Activated CD4-positive, alpha-beta T cell treated with anti-CD3 and anti-CD28 coated beads, Interleukin-2, amount 10 ng/mL, durations not matched to agents 7 days and 5 days (primary cell): ENCODE measurements around the gene MVP. TPM values are rescaled to one million over a fixed set of nuclear protein-coding genes. Genes with fewer than 3 reads are reported as not detected.

Experiments
- CTCF ChIA-PET: fragments of 350-600 bp; sonication (Branson Sonifier 250); formaldehyde crosslinking; loops from one replicate; lab custom pipeline; 2021; ENCODE audit warnings: antibody characterized with exemption; lab: Charles Lee
- POLR2A ChIA-PET: fragments of 350-600 bp; sonication (Branson Sonifier 250); formaldehyde crosslinking; loops from one replicate; lab custom pipeline; 2021; ENCODE audit warnings: antibody characterized with exemption; lab: Charles Lee
- DNase-seq: peaks from one replicate; pipeline ENCODE4 v3.0.0-alpha.2; 2020
- H3K27ac Mint-ChIP-seq: one replicate; pipeline ENCODE4 v1.8.0; 2021; ENCODE audit warnings: mild to moderate bottlenecking, moderate library complexity, mixed read lengths
- H3K27me3 Mint-ChIP-seq: one replicate; pipeline ENCODE4 v1.8.0; 2021; ENCODE audit warnings: mixed read lengths
- H3K36me3 Mint-ChIP-seq: one replicate; pipeline ENCODE4 v1.8.0; 2021; ENCODE audit warnings: low read depth, mixed read lengths
- H3K4me1 Mint-ChIP-seq: one replicate; pipeline ENCODE4 v1.8.0; 2021; ENCODE audit warnings: mixed read lengths
- H3K4me3 Mint-ChIP-seq: one replicate; pipeline ENCODE4 v1.8.0; 2021; ENCODE audit warnings: mild to moderate bottlenecking, moderate library complexity, mixed read lengths
- H3K9me3 Mint-ChIP-seq: one replicate; pipeline ENCODE4 v1.8.0; 2021; ENCODE audit warnings: mixed read lengths
- total RNA-seq, 2 experiments: library from RNA; stranded (reverse); gene quantifications; one replicate each; pipeline ENCODE4 v1.2.3, GENCODE V29; 2021

Gene MVP
- total RNA-seq, 2 experiments from 2014 or later, result 177 to 187 TPM

DNA sequence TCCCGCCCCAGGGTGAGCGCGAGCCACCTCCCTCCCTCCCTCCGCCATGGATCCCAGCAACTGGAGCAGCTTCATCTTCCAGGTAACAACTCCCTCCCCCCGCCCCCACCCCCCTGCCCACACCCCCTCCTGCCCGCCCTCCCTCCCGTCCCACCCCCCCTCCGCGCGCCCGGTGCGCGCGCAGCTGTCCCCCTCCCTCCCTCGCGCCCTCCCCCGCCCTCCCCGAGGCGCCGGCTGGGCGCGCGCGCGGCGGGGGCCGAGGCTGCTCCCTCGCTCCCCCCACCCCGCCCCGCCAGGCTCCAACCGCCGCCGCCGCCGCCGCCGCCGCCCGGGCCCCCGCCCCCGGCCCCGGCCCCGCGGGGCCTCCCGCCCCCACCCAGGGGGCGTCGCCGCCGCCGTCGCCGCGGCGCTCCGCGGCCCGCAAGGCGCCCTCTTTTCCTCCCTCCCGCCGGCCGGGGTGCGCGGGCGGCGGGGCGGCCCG, 14.1 kb upstream of the MVP start, which contains the start of gene MAZ:
Gene MAZ (plus strand): TSS at position 431 of the 481 bp plus-strand sequence. CDS start 173 bp downstream, outside the sequence.
- ChIA-PET POLR2A (interaction anchor here (2.5 kb wide), 1 partner anchor 10 kb away, joined by 9 read pairs; the partner anchor contains the start of gene PAGR1), CTCF (interaction anchor here (2.2 to 4.3 kb wide), 4 partner anchors 10 to 199 kb away, joined by 6 to 39 read pairs (median 20); partner anchors contain the start of genes MVP and PAGR1)
- peak within 1 kb of the TSS; percentile 99 for H3K27ac Mint-ChIP-seq
- peak within 1 kb of the TSS; percentile 97 for H3K4me3 Mint-ChIP-seq
- H3K36me3 Mint-ChIP-seq, result peaks cover 66% of the 10 kb centered on the region
- peaks cover 53% of the 10 kb centered on the region for H3K4me1 Mint-ChIP-seq
- H3K9me3 Mint-ChIP-seq, result no peaks in the 10 kb centered on the region
- no peak for DNase-seq
- H3K27me3 Mint-ChIP-seq, result no peaks in the 10 kb centered on the region

DNA sequence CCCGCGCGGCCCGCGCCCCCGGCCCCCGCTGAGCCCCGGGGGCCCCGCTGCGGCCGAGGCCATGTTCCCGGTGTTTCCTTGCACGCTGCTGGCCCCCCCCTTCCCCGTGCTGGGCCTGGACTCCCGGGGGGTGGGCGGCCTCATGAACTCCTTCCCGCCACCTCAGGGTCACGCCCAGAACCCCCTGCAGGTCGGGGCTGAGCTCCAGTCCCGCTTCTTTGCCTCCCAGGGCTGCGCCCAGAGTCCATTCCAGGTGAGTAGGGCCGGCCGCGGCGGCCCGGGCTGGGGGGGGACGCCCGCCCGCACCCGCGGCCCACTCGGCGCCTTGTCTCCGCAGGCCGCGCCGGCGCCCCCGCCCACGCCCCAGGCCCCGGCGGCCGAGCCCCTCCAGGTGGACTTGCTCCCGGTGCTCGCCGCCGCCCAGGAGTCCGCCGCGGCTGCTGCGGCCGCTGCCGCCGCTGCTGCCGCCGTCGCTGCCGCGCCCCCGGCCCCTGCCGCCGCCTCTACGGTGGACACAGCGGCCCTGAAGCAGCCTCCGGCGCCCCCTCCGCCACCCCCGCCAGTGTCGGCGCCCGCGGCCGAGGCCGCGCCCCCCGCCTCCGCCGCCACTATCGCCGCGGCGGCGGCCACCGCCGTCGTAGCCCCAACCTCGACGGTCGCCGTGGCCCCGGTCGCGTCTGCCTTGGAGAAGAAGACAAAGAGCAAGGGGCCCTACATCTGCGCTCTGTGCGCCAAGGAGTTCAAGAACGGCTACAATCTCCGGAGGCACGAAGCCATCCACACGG, 13.4 kb upstream of the MVP start:
- DNase-seq, result peak; percentile 64
- peaks cover 61% of the 10 kb centered on the region for H3K36me3 Mint-ChIP-seq
- peaks cover 4% of the 10 kb centered on the region for H3K27me3 Mint-ChIP-seq
- no peaks in the 10 kb centered on the region for H3K9me3 Mint-ChIP-seq
- H3K4me1 Mint-ChIP-seq, result peaks cover 58% of the 10 kb centered on the region
- H3K27ac Mint-ChIP-seq, result peak overlapping the region; percentile 89
- ChIA-PET POLR2A (interaction anchor here (0.5 to 2.5 kb wide), 4 partner anchors 9 to 105 kb away, joined by 3 to 9 read pairs (median 6); partner anchors contain the start of genes KIF22 and PAGR1), CTCF (interaction anchor here (0.6 to 4.3 kb wide), 18 partner anchors 9 to 887 kb away, joined by 3 to 39 read pairs (median 4); partner anchors contain the start of genes KIF22, MVP, PAGR1 and TMEM219)
- peak overlapping the region; percentile 97 for H3K4me3 Mint-ChIP-seq

DNA sequence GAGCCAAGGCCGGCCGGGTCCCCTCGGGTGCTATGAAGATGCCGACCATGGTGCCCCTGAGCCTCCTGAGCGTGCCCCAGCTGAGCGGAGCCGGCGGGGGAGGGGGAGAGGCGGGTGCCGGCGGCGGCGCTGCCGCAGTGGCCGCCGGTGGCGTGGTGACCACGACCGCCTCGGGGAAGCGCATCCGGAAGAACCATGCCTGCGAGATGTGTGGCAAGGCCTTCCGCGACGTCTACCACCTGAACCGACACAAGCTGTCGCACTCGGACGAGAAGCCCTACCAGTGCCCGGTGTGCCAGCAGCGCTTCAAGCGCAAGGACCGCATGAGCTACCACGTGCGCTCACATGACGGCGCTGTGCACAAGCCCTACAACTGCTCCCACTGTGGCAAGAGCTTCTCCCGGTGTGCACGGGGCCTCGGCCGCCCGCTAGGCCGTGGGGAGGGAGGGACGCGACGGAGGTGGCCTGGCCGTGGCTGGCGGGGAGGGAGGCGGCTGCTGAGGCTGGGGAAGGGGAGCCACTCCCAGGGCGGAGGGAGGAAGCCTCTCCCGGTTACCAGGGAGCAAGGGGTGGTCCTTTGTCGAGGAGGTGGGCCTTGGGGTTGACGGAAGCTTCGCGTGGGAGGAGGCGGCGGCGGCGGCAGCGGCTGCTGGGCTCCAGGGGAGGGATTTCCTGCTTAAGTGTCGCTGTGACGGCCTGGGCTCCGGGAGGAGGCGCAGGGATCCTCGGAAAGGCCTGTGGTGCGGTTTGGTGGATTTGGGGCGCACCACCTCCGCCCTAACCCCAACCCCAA, 12.6 kb upstream of the MVP start:
- Mint-ChIP-seq H3K9me3 (no peaks in the 10 kb centered on the region), H3K27me3 (peaks cover 10% of the 10 kb centered on the region), H3K4me1 (peaks cover 66% of the 10 kb centered on the region), H3K36me3 (peaks cover 58% of the 10 kb centered on the region), H3K4me3 (peak overlapping the region; percentile 97), H3K27ac (peak overlapping the region; percentile 89)
- POLR2A ChIA-PET, result interaction anchor here (0.5 to 2.5 kb wide), 9 partner anchors 9 to 1315 kb away, joined by 3 to 9 read pairs (median 3); partner anchors contain the start of genes KIF22, PAGR1 and TAOK2
- CTCF ChIA-PET, result interaction anchor here (0.5 to 4.3 kb wide), 25 partner anchors 9 to 910 kb away, joined by 3 to 39 read pairs (median 3); partner anchors contain the start of genes CDIPT, KIF22, MVP and PAGR1
- peak; percentile 88 for DNase-seq

DNA sequence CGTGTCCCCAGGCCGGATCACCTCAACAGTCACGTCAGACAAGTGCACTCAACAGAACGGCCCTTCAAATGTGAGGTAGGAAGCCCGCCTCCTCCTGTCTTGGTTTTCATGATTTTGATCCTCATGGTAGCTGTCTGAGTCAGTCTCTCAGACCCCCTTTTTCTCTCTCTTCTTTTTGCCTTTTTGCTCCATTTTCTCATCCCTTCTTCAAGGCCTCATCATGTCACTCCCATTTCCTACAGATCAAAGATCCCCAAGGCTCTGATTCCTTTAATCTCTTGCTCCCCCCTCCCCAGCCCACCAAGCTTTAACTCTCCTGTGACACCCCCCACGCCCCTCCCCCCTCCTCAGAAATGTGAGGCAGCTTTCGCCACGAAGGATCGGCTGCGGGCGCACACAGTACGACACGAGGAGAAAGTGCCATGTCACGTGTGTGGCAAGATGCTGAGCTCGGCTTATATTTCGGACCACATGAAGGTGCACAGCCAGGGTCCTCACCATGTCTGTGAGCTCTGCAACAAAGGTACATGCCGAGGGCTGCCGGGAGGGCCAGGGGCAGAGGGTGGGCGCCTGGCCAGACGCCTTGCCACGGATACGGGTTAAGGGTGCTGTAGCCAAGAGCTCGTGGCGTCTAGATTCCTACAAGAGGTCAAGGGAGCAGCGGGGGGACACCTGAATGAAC, 11.9 kb upstream of the MVP start:
- ChIA-PET POLR2A (interaction anchor here (0.6 to 2.5 kb wide), 6 partner anchors 8 to 1315 kb away, joined by 3 to 9 read pairs (median 3); partner anchors contain the start of genes KIF22, PAGR1 and TAOK2), CTCF (interaction anchor here (0.5 to 4.3 kb wide), 23 partner anchors 8 to 911 kb away, joined by 3 to 39 read pairs (median 4); partner anchors contain the start of genes CDIPT, KIF22, MVP and PAGR1)
- peak; percentile 40 for DNase-seq
- H3K27me3 Mint-ChIP-seq, result peaks cover 13% of the 10 kb centered on the region
- peaks cover 51% of the 10 kb centered on the region for H3K36me3 Mint-ChIP-seq
- H3K4me1 Mint-ChIP-seq, result peaks cover 67% of the 10 kb centered on the region
- H3K9me3 Mint-ChIP-seq, result no peaks in the 10 kb centered on the region
- H3K4me3 Mint-ChIP-seq, result peak overlapping the region; percentile 97
- peak overlapping the region; percentile 89 for H3K27ac Mint-ChIP-seq

DNA sequence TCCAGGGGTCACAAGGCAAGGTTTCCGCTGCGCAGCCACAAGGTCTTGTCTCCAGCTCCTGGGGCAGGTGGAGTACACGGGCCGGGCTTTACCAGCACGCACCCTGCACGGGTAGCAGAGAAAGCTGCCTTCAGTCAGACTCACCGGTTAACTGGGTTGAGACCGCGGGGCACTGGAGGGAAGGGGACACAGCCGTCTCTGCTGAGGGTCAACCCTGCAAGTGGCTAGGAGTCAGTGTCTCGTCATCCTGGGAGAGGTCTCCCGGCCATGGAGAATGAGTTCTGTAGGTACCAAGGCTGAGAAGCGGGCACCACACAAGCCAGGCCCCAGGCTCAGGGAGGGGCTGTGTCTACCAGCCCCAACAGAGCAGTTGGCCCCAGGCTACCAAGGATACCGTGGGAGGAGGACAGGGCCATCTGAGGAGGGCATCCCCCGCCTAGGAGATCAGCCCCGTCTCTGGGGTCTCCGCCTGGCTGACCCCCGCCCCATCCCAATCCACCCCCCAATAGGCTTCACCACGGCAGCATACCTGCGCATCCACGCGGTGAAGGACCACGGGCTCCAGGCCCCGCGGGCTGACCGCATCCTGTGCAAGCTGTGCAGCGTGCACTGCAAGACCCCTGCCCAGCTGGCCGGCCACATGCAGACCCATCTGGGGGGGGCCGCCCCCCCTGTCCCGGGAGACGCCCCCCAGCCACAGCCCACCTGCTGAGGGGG, 11.1 kb upstream of the MVP start:
- Mint-ChIP-seq H3K4me3 (peak overlapping the region; percentile 97), H3K27ac (peak overlapping the region; percentile 89), H3K27me3 (peaks cover 13% of the 10 kb centered on the region), H3K9me3 (no peaks in the 10 kb centered on the region), H3K4me1 (peaks cover 64% of the 10 kb centered on the region), H3K36me3 (peaks cover 43% of the 10 kb centered on the region)
- CTCF ChIA-PET, result interaction anchor here (0.9 to 4.3 kb wide), 8 partner anchors 12 to 109 kb away, joined by 3 to 39 read pairs (median 10); partner anchors contain the start of genes CDIPT, KIF22 and MVP
- no peak for DNase-seq
- POLR2A ChIA-PET, result interaction anchor here (1.2 kb wide), 1 partner anchor 164 kb away, joined by 3 read pairs; the partner anchor contains the start of gene TAOK2

DNA sequence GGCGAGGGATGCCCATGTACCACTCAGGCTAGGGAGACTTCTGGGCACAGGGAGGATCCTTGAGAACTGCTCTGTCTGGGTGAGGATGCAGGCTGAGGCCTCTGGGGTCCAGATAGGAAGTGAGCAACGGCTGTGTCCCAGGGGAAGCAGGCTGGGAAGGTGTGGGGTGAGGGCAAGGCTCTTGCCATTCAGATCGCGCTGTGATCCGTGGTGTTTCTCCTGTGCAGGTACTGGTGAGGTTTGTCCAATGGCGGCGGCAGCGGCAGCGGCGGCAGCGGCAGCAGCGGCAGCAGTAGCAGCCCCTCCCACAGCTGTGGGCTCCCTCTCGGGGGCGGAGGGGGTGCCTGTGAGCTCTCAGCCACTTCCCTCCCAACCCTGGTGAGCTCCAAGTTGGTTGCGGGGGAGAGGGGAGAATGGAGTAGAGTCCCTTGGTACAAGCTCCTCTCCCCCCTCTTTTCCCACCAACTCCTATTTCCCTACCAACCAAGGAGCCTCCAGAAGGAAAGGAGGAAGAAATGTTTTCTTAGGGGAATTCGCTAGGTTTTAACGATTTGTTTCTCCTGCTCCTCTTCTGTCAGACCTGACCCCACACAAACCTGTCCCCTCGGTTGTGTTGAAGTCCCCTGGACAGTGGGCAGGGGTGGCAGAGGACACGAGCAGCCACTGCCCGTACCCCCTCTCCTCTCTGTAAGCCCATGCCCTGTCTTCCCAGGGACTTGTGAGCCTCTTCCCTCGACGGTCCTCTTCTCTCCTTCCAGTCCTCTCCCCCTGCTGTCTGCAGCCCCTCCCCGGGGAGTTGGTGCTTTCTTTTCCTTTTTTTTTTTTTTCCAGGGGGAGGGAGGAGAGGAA, 10.2 kb upstream of the MVP start:
- H3K9me3 Mint-ChIP-seq, result no peaks in the 10 kb centered on the region
- H3K4me3 Mint-ChIP-seq, result peak overlapping the region; percentile 71
- POLR2A ChIA-PET, result interaction anchor here (0.6 to 0.9 kb wide), 2 partner anchors 12 to 20 kb away, joined by 3 to 4 read pairs; no protein-coding TSS in a partner anchor
- peak; percentile 33 for DNase-seq
- H3K27ac Mint-ChIP-seq, result peak overlapping the region; percentile 62
- peaks cover 13% of the 10 kb centered on the region for H3K27me3 Mint-ChIP-seq
- H3K4me1 Mint-ChIP-seq, result peaks cover 67% of the 10 kb centered on the region
- CTCF ChIA-PET, result interaction anchor here (0.9 to 4.3 kb wide), 2 partner anchors 11 to 16 kb away, joined by 6 to 39 read pairs; partner anchors contain the start of gene MVP
- H3K36me3 Mint-ChIP-seq, result peaks cover 37% of the 10 kb centered on the region

DNA sequence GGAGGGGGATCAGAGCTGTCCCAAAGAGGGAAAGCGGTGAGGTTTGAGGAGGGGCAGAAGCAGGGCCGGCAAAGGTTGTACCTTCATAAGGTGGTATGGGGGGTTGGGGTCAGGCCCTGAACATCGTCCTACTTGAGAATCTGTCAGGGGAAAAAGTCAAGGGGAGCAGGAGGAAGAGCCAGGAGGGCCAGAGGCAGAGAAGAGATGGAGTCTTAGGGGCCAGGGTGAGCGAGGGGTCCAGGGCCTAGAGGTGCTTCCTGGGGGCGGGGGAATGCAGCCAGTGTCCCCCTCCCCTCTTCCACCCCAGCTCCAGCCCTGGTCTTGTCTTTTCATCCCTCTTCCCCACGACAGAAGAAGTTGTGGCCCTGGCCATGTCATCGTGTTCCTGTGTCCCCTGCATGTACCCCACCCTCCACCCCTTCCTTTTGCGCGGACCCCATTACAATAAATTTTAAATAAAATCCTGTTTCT, 9.5 kb upstream of the MVP start:
- CTCF ChIA-PET, result no interaction called here
- H3K4me1 Mint-ChIP-seq, result peaks cover 69% of the 10 kb centered on the region
- peaks cover 13% of the 10 kb centered on the region for H3K27me3 Mint-ChIP-seq
- DNase-seq, result no peak
- no peaks in the 10 kb centered on the region for H3K9me3 Mint-ChIP-seq
- H3K27ac Mint-ChIP-seq, result peak overlapping the region; percentile 62
- POLR2A ChIA-PET, result interaction anchor here (0.6 to 0.9 kb wide), 2 partner anchors 11 to 21 kb away, joined by 3 to 4 read pairs; no protein-coding TSS in a partner anchor
- peak overlapping the region; percentile 71 for H3K4me3 Mint-ChIP-seq
- H3K36me3 Mint-ChIP-seq, result peaks cover 34% of the 10 kb centered on the region

DNA sequence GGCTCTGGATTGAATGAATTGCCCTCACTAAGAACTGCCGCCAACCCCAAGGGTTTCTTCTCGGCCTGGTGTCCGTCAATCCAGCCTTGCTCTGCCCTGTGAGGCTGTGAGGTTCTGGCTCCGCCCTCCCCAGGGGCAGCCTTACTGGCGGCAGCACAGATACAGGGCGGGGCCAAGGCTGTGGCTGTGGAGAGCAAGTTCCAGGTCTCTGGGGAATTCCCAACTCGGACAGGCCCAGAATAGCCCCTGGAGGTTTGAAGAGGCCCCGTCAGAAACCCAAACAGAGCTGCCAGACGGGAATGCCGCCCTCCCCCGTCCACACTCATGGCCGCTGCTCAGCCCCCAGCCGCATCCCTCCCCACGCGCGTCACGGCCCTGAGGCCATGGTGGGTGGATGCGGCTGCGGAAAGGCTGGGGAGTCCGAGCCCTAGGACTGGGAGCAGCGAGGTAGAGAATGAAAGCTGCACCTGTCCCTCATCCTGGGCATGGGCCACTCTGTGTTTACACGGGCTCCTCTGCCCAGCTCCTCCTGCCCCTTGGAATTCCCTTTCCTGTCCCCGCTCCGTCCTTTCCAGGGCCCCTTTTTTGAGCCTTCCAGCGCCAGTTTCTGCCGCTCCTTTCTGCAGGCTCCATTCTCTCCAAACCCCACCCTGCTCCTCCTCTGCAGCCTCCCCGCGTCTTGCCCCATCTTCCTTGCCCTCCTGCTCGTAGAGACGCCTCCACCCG, 8.9 kb upstream of the MVP start:
- ChIA-PET CTCF (interaction anchor here (0.6 to 1.2 kb wide), 2 partner anchors 87 to 111 kb away, joined by 4 to 5 read pairs; no protein-coding TSS in a partner anchor), POLR2A (no interaction called here)
- peaks cover 70% of the 10 kb centered on the region for H3K4me1 Mint-ChIP-seq
- H3K36me3 Mint-ChIP-seq, result peaks cover 35% of the 10 kb centered on the region
- peaks cover 13% of the 10 kb centered on the region for H3K27me3 Mint-ChIP-seq
- no peaks in the 10 kb centered on the region for H3K9me3 Mint-ChIP-seq
- peak overlapping the region; percentile 57 for H3K27ac Mint-ChIP-seq
- DNase-seq, result peak; percentile 76
- H3K4me3 Mint-ChIP-seq, result peak overlapping the region; percentile 71

DNA sequence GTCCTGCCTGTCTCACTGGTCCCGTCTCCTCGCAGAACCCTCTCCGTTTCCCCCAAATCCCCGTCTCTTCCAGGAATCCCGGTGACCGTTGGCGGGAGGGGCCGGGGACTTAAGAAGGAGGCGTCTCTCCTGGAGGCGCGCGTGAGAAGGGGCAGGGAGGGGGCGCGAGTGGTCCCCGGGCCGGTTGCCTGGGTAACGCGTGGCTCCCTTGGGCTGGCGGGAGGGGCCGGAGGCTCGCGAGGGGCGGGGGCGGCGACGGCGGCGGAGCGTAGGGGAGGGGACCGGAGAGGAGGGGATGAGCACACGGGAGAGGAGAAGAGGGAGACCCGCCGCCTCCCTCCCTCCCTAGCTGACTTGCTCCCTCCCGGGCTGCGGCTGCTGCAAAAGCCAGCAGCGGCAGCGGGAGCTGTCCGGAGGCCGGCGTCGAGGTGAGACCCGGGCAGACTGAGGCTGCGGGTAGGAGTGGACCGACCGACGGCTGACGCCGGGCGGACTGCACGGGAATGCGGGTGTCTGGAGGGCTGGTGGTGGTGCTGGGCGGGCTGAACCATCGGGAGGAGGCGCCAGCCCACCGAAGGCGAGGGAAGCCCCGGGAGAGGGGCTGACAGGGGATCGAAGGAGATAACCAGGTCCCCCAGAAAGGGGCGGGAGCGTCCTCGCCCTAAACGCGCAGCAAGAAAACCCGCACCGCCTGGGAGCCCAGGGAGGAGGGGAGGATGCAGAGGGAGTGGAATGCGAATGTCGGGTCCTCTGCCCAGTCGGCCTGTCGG, 8.2 kb upstream of the MVP start, which contains the start of gene PRRT2:
Gene PRRT2 (plus strand): TSS at position 298 of the 770 bp plus-strand sequence. CDS start 862 bp downstream, outside the sequence.
- POLR2A ChIA-PET, result no interaction called here
- CTCF ChIA-PET, result interaction anchor here (0.6 to 8.8 kb wide), 3 partner anchors 22 to 111 kb away, joined by 4 to 46 read pairs (median 5); partner anchors contain the start of gene KIF22
- Mint-ChIP-seq H3K4me3 (peak within 1 kb of the TSS; percentile 71), H3K4me1 (peaks cover 74% of the 10 kb centered on the region), H3K27me3 (peaks cover 13% of the 10 kb centered on the region), H3K9me3 (no peaks in the 10 kb centered on the region), H3K27ac (peak within 1 kb of the TSS; percentile 57), H3K36me3 (peaks cover 40% of the 10 kb centered on the region)
- peak; percentile 52 for DNase-seq
